Measurements from ENCODE around the gene NTPCR. TPM values are rescaled to one million over a fixed set of nuclear protein-coding genes. Genes with fewer than 3 reads are reported as not detected.

NTPCR gene
- total RNA-seq, 2 donors from 2014 or later: 59.0 to 85.4 TPM

DNA sequence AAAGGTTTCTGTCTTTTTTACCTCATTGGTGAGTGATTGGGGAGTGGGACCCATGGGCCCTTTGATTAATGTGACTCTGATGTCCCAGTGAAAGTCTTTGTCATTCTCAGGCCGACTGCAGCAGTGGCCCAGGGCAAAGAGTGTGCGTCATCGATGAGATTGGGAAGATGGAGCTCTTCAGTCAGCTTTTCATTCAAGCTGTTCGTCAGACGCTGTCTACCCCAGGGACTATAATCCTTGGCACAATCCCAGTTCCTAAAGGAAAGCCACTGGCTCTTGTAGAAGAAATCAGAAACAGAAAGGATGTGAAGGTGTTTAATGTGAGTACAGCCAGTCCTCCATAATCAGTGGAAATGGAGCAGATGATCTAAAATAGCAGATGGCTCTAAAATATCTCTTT lies 19.4 kb downstream of the NTPCR start:
- H3K9me3 Mint-ChIP-seq: peaks cover 18 to 32% of the 10 kb centered on the region in 2 donors
- no peak for ATAC-seq
- no peak for DNase-seq (ENCODE audit: low spot score in 2 of 2)
- H3K27ac Mint-ChIP-seq: peak overlapping the region in 1 of 2 donors; percentile 77
- peaks cover 42 to 62% of the 10 kb centered on the region in 2 donors for H3K36me3 Mint-ChIP-seq

GRCh38 chr1:232970508-232970907 lies 20.1 kb downstream of the NTPCR start:
- H3K9me3 Mint-ChIP-seq: peaks cover 18 to 37% of the 10 kb centered on the region in 2 donors
- no peak for DNase-seq (ENCODE audit: low spot score in 2 of 2)
- H3K27ac Mint-ChIP-seq: peak overlapping the region in 1 of 2 donors; percentile 33
- H3K36me3 Mint-ChIP-seq: peaks cover 47 to 69% of the 10 kb centered on the region in 2 donors
- ATAC-seq: no peak

DNA sequence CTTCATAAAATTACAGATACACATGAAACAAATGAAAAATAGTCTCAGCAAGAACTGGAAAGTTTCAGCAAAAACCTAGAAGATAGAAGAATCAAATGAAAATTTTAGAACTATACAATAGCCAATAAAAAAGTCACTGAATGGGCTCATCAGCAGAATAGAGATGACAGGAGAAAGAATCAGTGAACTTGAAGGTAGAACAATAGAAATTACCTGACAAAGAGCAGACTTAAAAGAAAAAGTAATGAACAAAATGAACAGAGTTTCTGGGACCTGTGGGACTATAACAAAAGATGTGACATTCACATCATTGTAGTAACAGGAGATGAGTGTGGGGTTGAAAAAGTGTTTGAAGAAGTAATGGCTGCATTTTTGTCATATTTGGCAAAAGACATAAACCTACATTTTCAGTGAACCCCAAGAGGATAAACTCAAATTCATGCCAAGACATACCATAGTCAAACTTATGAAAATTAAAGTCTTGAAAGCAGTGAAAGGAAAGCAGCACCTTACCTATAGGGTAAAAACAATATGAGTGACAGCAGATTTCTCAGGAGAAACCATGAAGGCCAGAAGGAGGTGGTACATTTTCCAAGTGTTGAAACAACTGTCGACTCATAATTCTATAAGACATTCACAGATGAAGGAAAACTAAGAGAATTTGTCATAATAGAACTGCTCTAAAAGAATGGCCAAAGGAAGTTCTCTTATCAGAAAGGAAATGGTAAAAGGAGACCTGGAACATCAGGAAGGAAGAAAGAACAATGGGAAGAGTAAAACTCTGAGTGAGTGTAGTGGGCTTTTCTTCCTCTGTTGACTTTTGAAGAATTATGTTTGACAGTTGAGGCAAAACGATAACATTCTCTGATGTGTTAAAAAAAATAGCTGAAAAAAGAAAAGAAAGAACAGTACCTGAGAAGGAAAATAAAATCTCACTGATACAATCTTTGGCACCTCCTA lies 23.5 kb downstream of the NTPCR start:
- DNase-seq (ENCODE audit: low spot score in 2 of 2) (no peak), ATAC-seq (no peak)
- Mint-ChIP-seq H3K27ac (no peak overlapping the region), H3K9me3 (peaks cover 18 to 40% of the 10 kb centered on the region in 2 donors), H3K36me3 (peaks cover 55 to 93% of the 10 kb centered on the region in 2 donors)

DNA sequence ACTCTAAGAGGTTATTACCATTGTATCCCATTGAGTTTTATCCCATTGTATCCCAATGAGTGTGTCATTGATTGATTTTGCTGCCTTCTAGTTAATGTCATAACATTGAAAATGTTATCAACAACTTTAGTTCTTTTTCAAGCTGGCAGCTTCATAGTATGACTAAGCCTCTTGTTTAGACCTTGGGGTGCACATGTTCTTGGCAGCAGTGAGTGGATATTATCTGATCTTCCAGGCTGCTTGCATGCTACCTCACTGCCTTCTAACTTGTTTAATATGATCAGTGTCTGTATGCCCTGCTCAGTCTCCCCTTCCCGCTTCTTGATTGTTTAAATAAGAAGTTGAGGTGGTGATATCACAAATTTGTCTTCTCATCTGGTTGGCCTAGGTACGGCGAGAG lies 24.6 kb downstream of the NTPCR start:
- DNase-seq (ENCODE audit: low spot score in 2 of 2) (no peak), ATAC-seq (no peak)
- H3K27ac Mint-ChIP-seq: no peak overlapping the region
- H3K9me3 Mint-ChIP-seq: peaks cover 18 to 40% of the 10 kb centered on the region in 2 donors
- peaks cover 49 to 87% of the 10 kb centered on the region in 2 donors for H3K36me3 Mint-ChIP-seq

DNA sequence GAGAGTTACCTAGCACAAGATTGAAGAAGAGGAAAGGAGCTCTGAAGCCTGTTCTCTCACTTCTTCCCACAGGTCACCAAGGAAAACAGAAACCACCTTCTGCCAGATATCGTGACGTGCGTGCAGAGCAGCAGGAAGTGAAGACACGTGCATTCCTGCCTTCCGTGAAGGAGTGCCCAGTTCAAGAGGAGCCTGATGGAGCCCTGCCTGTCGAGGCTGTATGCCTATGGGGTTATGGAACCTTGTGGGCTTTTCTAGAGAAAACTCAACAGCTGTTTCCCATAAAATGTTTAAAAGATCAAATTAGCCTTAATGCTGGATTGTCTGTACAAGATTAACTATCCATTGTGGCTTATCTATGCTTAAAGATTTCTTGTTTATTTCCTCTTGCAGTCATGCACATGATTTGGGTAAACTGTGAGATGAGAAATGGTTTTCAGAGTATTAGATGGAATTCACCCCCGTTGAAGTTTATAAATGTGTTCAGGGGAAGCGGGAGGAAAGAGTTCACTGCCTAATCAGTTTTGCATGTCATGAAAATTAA lies 27.8 kb downstream of the NTPCR start:
- H3K9me3 Mint-ChIP-seq: peaks cover 11 to 23% of the 10 kb centered on the region in 2 donors
- ATAC-seq (peak in 1 of 2 donors; percentile 81), DNase-seq (ENCODE audit: low spot score in 2 of 2) (no peak)
- peak overlapping the region; percentile 71 to 94 for H3K27ac Mint-ChIP-seq
- H3K36me3 Mint-ChIP-seq: peaks cover 28 to 65% of the 10 kb centered on the region in 2 donors

GRCh38 chr1:232978815-232979214 lies 28.4 kb downstream of the NTPCR start:
- peaks cover 21 to 58% of the 10 kb centered on the region in 2 donors for H3K36me3 Mint-ChIP-seq
- peaks cover 4 to 17% of the 10 kb centered on the region in 2 donors for H3K9me3 Mint-ChIP-seq
- H3K27ac Mint-ChIP-seq: peak overlapping the region; percentile 19 to 94
- DNase-seq (ENCODE audit: low spot score in 2 of 2) (no peak), ATAC-seq (no peak)

- ATAC-seq: no peak
- Mint-ChIP-seq H3K27ac (peak overlapping the region; percentile 30 to 85), H3K9me3 (peaks cover 0 to 11% of the 10 kb centered on the region in 2 donors), H3K36me3 (peaks cover 15 to 51% of the 10 kb centered on the region in 2 donors)
- DNase-seq (ENCODE audit: low spot score in 2 of 2): no peak
Observed at GRCh38 chr1:232979558-232979957, 29.1 kb downstream of the NTPCR start.

- peak overlapping the region; percentile 30 to 84 for H3K27ac Mint-ChIP-seq
- no peak for DNase-seq (ENCODE audit: low spot score in 2 of 2)
- H3K36me3 Mint-ChIP-seq: peaks cover 8 to 42% of the 10 kb centered on the region in 2 donors
Observed at GRCh38 chr1:232980355-232980978, 30.1 kb downstream of the NTPCR start.

GRCh38 chr1:232980986-232981560 lies 30.7 kb downstream of the NTPCR start:
- Mint-ChIP-seq H3K9me3 (peaks cover 0 to 4% of the 10 kb centered on the region in 2 donors), H3K27ac (peak overlapping the region in 1 of 2 donors; percentile 30), H3K36me3 (peaks cover 8 to 37% of the 10 kb centered on the region in 2 donors)
- ATAC-seq: no peak
- no peak for DNase-seq (ENCODE audit: low spot score in 2 of 2)

More at GRCh38 chr1:232980355-232980978, 30.1 kb downstream of the NTPCR start:
- no peak for ATAC-seq
- H3K9me3 Mint-ChIP-seq: peaks cover 0 to 4% of the 10 kb centered on the region in 2 donors

DNA sequence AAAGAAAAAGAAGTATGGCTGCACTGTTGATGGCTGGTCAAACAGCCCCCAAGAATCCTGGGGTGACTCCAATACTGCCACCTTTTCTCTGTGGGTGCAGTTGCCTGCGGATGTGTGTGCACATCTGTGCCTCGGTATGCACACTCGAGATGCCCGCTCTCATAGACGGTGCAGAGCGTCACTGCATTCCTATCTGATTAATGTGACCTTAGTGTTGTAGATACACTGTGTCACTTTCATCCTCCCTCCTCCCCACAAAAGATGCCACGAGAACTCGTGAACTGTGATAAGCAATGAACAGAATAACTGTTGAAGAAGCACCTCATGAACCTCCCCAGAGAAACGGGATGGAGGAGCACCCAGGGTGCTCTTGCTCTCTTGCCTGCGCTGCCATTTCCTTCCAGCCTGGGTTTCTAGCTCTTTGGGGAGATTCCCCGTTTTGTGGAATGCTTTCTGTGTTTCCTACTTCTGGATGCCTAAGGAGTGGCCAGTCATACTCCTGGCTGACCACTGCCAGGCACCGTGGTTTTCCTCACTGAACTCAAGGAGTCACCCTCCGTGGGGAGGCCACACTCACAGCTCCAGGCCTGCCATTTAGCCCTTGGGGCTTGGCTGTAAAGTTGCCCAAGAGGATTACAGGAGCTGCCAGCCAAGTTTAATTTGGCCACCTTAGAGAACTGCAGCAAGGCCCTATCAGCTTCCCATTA lies 32.0 kb downstream of the NTPCR start:
- no peak for ATAC-seq
- H3K9me3 Mint-ChIP-seq: peaks cover 0 to 4% of the 10 kb centered on the region in 2 donors
- peak overlapping the region; percentile 48 to 73 for H3K27ac Mint-ChIP-seq
- peaks cover 8 to 24% of the 10 kb centered on the region in 2 donors for H3K36me3 Mint-ChIP-seq
- DNase-seq (ENCODE audit: low spot score in 2 of 2): no peak

DNA sequence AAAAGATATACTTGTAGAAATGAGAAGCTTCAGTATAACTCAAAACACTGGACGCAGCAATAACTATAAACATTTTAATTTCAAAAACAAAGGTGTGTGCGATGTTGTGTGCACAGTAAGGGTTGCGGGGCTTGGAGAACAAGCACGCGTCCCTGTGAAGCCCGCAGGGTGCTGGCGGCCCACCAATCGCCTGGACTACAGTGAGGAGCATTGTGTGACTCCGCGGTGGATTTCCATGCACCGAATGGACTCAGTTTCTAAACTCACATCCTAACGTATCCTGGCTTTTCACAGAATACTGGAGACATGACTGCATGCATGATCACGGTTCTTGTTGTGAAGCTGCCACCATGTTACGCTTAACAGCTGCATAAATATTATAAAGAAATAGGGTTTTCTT lies 33.0 kb downstream of the NTPCR start:
- no peak for ATAC-seq
- DNase-seq (ENCODE audit: low spot score in 2 of 2): no peak
- H3K36me3 Mint-ChIP-seq: peaks cover 4 to 14% of the 10 kb centered on the region in 2 donors
- H3K27ac Mint-ChIP-seq: no peak overlapping the region
- H3K9me3 Mint-ChIP-seq: peaks cover 0 to 1% of the 10 kb centered on the region in 2 donors

DNA sequence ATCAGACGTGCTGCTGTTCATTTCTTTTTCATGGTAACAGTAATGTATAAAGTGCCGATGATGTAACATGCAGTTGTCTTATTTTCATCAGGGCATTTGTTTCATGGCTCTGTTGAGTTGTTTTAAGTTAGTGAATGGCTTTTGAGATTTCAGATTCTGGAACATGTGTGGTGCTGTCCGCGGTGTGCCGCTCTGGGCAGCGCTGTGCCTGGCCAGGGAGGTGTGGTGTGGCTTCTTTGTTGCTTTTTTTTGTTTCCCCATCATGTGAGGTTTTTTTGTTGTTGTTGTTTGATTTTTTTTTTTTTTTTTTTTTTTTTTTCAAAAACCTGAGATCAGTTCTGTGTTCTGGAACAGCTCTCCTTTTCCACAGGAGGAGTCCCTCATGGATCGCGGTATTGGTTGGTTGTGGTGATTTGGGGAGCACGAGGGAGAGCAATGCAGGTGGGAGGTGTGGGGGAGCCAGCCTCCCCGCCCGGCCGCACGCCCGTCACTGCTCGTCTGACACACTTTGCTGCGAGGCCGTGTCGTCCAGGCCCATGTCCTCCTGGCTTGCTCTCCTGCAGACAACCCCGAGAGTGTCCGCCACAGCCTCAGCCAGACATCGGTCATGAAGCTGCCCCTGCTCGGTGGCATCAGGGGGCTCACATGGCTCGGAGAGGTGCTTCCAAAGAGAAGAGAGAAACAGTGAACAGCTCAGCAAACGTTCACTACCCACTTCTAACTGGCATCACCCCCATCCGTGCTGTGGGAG lies 33.6 kb downstream of the NTPCR start:
- Mint-ChIP-seq H3K27ac (peak overlapping the region; percentile 47 to 60), H3K9me3 (no peaks in the 10 kb centered on the region), H3K36me3 (peaks cover under 1 to 8% of the 10 kb centered on the region in 2 donors)
- DNase-seq (ENCODE audit: low spot score in 2 of 2) (no peak), ATAC-seq (no peak)

DNA sequence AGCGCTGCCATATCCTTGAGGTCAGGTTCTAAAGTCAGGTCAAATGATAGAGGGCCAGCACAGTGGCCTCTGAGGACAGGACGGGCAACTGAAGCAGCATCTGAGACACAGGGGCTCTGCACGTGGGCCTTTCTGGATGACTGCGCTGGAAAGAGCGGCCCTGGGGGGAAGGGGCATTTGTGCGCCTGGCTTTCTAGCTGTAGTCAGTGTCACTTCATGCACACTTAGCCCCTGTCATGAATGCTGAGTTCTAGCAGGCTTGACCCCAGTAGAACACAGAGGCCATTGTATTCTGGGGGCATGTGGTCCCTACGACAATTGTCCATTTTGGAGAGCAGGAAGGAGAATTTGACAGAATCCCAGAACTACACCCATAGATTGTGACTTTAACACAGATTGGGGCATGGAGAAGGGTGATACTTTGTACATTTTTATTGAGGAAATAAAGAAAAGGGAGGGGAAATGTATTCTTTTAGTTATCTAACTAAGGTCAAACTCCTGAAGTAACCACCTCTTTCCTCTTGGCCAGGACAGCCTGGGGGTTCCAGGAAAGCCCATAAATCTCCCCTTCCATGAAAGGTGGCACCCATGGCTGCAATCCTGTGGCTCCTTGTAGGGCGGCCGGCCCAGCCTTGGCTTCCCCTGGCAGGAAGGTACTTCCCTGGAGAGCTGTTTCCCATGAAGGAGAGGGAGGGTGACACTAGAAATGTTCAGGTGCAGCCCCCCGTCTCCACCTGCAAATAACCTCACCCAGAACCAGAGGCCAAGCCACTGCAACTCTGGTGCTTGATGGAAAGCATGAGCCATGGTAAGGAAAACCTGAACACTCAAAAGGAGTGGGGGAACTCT lies 34.4 kb downstream of the NTPCR start:
- no peak for DNase-seq (ENCODE audit: low spot score in 2 of 2)
- ATAC-seq: no peak
- Mint-ChIP-seq H3K36me3 (peaks cover 0 to 6% of the 10 kb centered on the region in 2 donors), H3K27ac (peak overlapping the region; percentile 30 to 60), H3K9me3 (no peaks in the 10 kb centered on the region)

DNA sequence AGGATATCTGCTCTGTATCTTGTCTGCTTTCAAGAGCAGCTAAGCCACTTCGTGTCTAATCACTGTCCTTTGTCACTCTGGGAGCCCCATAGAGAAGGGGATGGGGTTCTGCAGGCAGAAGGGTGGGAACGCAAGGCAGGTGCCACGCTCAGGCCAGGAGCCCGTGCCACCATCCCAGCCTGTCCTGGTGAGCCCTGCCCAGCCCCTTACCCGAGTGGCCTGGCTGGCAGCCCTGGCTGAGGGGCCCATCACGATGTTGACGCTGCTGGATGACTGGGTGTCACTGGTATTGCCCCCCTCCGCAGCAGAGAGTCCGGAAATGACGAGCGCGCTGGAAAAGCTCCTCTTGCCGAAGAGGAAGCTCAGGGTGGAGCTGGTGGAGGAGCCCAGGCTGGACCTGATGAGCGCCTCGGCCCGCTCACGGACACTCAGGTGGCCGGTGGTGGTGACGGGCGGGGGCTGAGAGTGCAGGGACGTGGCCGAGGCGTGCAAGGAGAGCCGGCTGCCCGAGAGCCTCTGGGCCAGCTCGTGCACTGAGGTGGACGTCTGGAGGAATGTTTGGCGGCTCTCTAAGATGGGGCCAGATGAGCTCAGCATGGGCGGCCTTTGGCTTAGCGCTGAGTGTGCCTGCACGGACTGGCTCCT lies 35.6 kb downstream of the NTPCR start:
- ATAC-seq: peak in 1 of 2 donors; percentile 13
- Mint-ChIP-seq H3K36me3 (no peaks in the 10 kb centered on the region), H3K9me3 (no peaks in the 10 kb centered on the region), H3K27ac (no peak overlapping the region)
- no peak for DNase-seq (ENCODE audit: low spot score in 2 of 2)
